Tibial artery (tissue), 4 donors: ENCODE data around the gene NR2F6.

Source experiments
- DNase-seq, 2 donors: peaks; one replicate each; pipeline ENCODE4 v3.0.0-alpha.2; 2019
- H3K27ac ChIP-seq, 2 donors: fragments of 200-600 bp; sonication (generic) in 1 of 2; 1 replicate in 1 of 2; 2 replicates in 1 of 2; pipeline ENCODE4 v1.5.1; 2018 to 2019; ENCODE audit warnings: mild to moderate bottlenecking in 1 of 2
- H3K27me3 ChIP-seq, 2 donors: fragments of 200-600 bp; sonication (generic) in 1 of 2; one replicate each; pipeline versions ENCODE4 v1.5.1 to v1.6.0; 2016 to 2019
- H3K36me3 ChIP-seq, 3 donors: fragments of 200-600 bp; sonication (generic) in 2 of 3; one replicate each; pipeline ENCODE4 v1.5.1; 2016 to 2019; ENCODE audit warnings: mild to moderate bottlenecking in 2 of 3
- H3K4me1 ChIP-seq, 4 donors: fragments of 200-600 bp; sonication (generic) in 2 of 4; 1 replicate in 3 of 4; 2 replicates in 1 of 4; pipeline ENCODE4 v1.5.1; 2016 to 2019
- H3K4me3 ChIP-seq, 2 donors: fragments of 200-600 bp; sonication (generic) in 1 of 2; 1 replicate in 1 of 2; 2 replicates in 1 of 2; pipeline ENCODE4 v1.5.1; 2018 to 2019; ENCODE audit warnings: mild to moderate bottlenecking in 2 of 2
- H3K9me3 ChIP-seq, 3 donors: fragments of 200-600 bp; sonication (generic) in 1 of 3; one replicate each; pipeline ENCODE4 v1.5.1; 2016 to 2019
- CTCF ChIP-seq, 2 experiments: fragments of 200-600 bp in 1 of 2; fragments of 450-650 bp in 1 of 2; IDR thresholded peaks; one replicate each; pipeline ENCODE4 v1.5.1; 2017 to 2019; ENCODE audit warnings: antibody characterized with exemption in 2 of 2, mild to moderate bottlenecking in 1 of 2, moderate library complexity in 1 of 2
- intact Hi-C: fragments of 100-400 bp; cut with DNase I; formaldehyde crosslinking; loops from one replicate; pipeline ENCODE4 v1.15.0; 2023; ENCODE audit warnings: low total_unique reads

Gene NR2F6

GRCh38 chr19:17211547-17212446 is 33.9 kb downstream of the NR2F6 start:
- H3K9me3 ChIP-seq: no peaks in the 10 kb centered on the region
- DNase-seq: no peak
- TF ChIP-seq CTCF (IDR thresholded peaks at IDR 0.05): no peak
- peaks cover 0 to 20% (median 14%) of the 10 kb centered on the region in 4 donors for H3K4me1 ChIP-seq
- peaks cover 52 to 68% (median 56%) of the 10 kb centered on the region in 3 donors for H3K36me3 ChIP-seq
- intact Hi-C loops: no loop called here
- no peak overlapping the region for H3K4me3 ChIP-seq
- no peak overlapping the region for H3K27ac ChIP-seq
- no peaks in the 10 kb centered on the region for H3K27me3 ChIP-seq

- no peak overlapping the region for H3K27ac ChIP-seq
- H3K4me3 ChIP-seq: no peak overlapping the region
- no peaks in the 10 kb centered on the region for H3K27me3 ChIP-seq
- no peak for DNase-seq
- TF ChIP-seq CTCF (IDR thresholded peaks at IDR 0.05): no peak
- intact Hi-C loops: no loop called here
- no peaks in the 10 kb centered on the region for H3K9me3 ChIP-seq
- peaks cover 0 to 8% (median 6%) of the 10 kb centered on the region in 4 donors for H3K4me1 ChIP-seq
- H3K36me3 ChIP-seq: peaks cover 67 to 83% (median 68%) of the 10 kb centered on the region in 3 donors
Measured at GRCh38 chr19:17210296-17210695, 35.4 kb downstream of the NR2F6 start.

GRCh38 chr19:17209126-17210036 is 36.3 kb downstream of the NR2F6 start:
- H3K4me3 ChIP-seq: no peak overlapping the region
- TF ChIP-seq CTCF (IDR thresholded peaks at IDR 0.05): no peak
- no peaks in the 10 kb centered on the region for H3K27me3 ChIP-seq
- peaks cover 71 to 91% (median 72%) of the 10 kb centered on the region in 3 donors for H3K36me3 ChIP-seq
- H3K9me3 ChIP-seq: no peaks in the 10 kb centered on the region
- no peak for DNase-seq
- H3K4me1 ChIP-seq: peaks cover 0 to 1% (median under 1%) of the 10 kb centered on the region in 4 donors
- H3K27ac ChIP-seq: no peak overlapping the region
- intact Hi-C loops: loop anchor here (5.0 kb wide), 1 partner anchor 73 kb away; the partner anchor contains the start of gene ANKLE1

GRCh38 chr19:17206736-17207581 is 38.8 kb downstream of the NR2F6 start:
- H3K4me1 ChIP-seq: no peaks in the 10 kb centered on the region
- DNase-seq: no peak
- peaks cover 81 to 98% (median 85%) of the 10 kb centered on the region in 3 donors for H3K36me3 ChIP-seq
- intact Hi-C loops: loop anchor here (5.0 kb wide), 1 partner anchor 75 kb away; the partner anchor contains the start of gene ANKLE1
- TF ChIP-seq CTCF (IDR thresholded peaks at IDR 0.05): no peak
- no peak overlapping the region for H3K4me3 ChIP-seq
- no peaks in the 10 kb centered on the region for H3K27me3 ChIP-seq
- H3K9me3 ChIP-seq: no peaks in the 10 kb centered on the region
- no peak overlapping the region for H3K27ac ChIP-seq
